ENCODE data around the gene OSBPL10.

Gene OSBPL10

DNA sequence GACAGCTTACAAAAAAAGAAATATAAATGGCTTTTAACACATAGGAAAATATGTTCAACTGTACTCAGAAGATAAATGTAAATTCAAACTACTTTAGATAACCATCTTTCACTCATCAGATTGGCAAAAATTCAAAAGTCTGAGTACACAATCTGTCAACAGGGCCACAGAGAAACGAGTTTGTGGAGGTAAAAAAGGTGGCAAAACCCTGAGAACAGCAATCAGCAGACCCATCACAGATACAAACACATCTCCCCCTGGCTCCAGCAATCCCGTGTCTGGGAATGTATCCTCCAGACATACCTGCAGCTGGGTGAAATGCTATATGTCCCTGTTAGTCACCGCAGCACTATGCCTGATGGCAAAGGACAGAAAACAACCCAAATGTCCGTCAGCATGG, 149.5 kb downstream of the OSBPL10 start:
- H3K36me3 Mint-ChIP-seq (ENCODE audit: low read depth) = no peaks in the 10 kb centered on the region
- H3K9me3 Mint-ChIP-seq = no peaks in the 10 kb centered on the region
- no peak overlapping the region for H3K27ac Mint-ChIP-seq
- peaks cover 11% of the 10 kb centered on the region for H3K4me1 Mint-ChIP-seq (ENCODE audit: low read depth)
- no peaks in the 10 kb centered on the region for H3K27me3 Mint-ChIP-seq
- H3K4me3 Mint-ChIP-seq = no peak overlapping the region

- no peaks in the 10 kb centered on the region for H3K36me3 Mint-ChIP-seq (ENCODE audit: low read depth)
- no peaks in the 10 kb centered on the region for H3K27me3 Mint-ChIP-seq
- H3K9me3 Mint-ChIP-seq = no peaks in the 10 kb centered on the region
- H3K4me1 Mint-ChIP-seq (ENCODE audit: low read depth) = peaks cover 11% of the 10 kb centered on the region
- H3K27ac Mint-ChIP-seq = no peak overlapping the region
- no peak overlapping the region for H3K4me3 Mint-ChIP-seq
These were observed 151.1 kb downstream of the OSBPL10 start for GRCh38 chr3:31829826-31830426.

- Mint-ChIP-seq H3K36me3 (ENCODE audit: low read depth) (no peaks in the 10 kb centered on the region), H3K27ac (no peak overlapping the region), H3K4me3 (no peak overlapping the region), H3K9me3 (no peaks in the 10 kb centered on the region), H3K27me3 (no peaks in the 10 kb centered on the region), H3K4me1 (ENCODE audit: low read depth) (peaks cover 11% of the 10 kb centered on the region)
These were observed 152.1 kb downstream of the OSBPL10 start for GRCh38 chr3:31829010-31829409.

GRCh38 chr3:31828007-31828406, 153.1 kb downstream of the OSBPL10 start:
- Mint-ChIP-seq H3K4me1 (ENCODE audit: low read depth) (peaks cover 11% of the 10 kb centered on the region), H3K36me3 (ENCODE audit: low read depth) (no peaks in the 10 kb centered on the region), H3K9me3 (no peaks in the 10 kb centered on the region), H3K27ac (no peak overlapping the region), H3K4me3 (no peak overlapping the region), H3K27me3 (no peaks in the 10 kb centered on the region)

DNA sequence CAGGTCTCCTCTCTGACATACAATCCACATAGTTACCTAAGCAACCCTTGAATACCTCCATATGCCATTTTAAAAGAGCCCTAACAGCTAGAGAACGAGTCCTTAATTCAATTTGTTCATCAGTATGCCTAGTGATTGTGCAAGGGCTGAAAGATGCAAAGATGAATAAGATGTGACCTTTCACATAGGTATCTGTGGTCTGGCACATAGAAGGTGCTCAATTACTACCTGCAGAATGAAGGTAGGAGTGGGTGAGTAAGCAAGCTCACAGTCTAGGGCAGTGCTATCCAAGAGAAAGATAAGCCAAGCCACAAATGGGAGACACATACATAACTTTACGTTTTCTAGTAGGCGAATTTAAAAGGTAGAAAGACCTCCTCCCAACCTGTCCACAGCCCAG, 157.9 kb downstream of the OSBPL10 start:
- H3K36me3 Mint-ChIP-seq (ENCODE audit: low read depth) = no peaks in the 10 kb centered on the region
- H3K9me3 Mint-ChIP-seq = no peaks in the 10 kb centered on the region
- H3K4me1 Mint-ChIP-seq (ENCODE audit: low read depth) = peaks cover 3% of the 10 kb centered on the region
- H3K4me3 Mint-ChIP-seq = no peak overlapping the region
- no peaks in the 10 kb centered on the region for H3K27me3 Mint-ChIP-seq
- no peak overlapping the region for H3K27ac Mint-ChIP-seq

DNA sequence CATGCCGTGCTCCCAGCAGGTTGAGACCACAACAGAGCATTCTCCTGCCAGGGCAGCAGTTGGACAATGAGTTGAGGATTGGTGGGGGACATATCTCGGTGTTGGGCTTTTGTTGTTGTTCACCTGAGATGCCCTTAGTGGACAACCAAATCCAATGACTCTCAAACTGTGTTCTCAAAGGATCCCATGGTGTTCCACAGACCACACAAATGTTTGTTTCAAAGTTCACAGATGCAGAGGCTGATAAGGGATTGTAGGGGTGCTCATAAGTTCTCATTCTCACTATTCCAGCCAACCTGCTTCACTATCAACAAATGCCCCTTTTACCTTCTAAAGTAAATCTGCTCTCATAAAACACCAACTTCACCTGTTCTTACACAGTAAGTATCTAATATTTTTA, 159.9 kb downstream of the OSBPL10 start:
- H3K9me3 Mint-ChIP-seq = no peaks in the 10 kb centered on the region
- no peaks in the 10 kb centered on the region for H3K27me3 Mint-ChIP-seq
- H3K27ac Mint-ChIP-seq = no peak overlapping the region
- peaks cover 11% of the 10 kb centered on the region for H3K4me1 Mint-ChIP-seq (ENCODE audit: low read depth)
- no peaks in the 10 kb centered on the region for H3K36me3 Mint-ChIP-seq (ENCODE audit: low read depth)
- no peak overlapping the region for H3K4me3 Mint-ChIP-seq

DNA sequence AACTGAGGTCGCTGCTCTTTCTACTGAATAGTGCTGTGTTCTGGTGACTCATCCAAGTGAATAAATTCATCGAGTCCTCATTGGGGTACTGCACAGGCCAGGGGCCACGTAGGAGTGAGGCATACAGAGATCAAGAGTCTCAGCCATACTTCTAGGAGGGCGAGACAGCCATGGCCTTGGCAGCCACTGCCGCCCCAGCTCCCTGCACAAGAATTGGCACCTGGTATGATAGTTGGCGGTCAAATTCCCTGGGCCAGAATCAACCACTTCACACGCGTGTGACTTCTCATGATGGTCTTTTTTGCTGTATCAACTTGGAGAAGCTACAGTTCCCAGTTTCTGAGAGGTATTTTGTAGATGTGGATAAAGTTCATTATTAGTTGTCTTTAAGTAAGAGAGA, 161.6 kb downstream of the OSBPL10 start:
- Mint-ChIP-seq H3K9me3 (no peaks in the 10 kb centered on the region), H3K36me3 (ENCODE audit: low read depth) (no peaks in the 10 kb centered on the region), H3K27me3 (no peaks in the 10 kb centered on the region), H3K4me3 (no peak overlapping the region), H3K4me1 (ENCODE audit: low read depth) (peaks cover 24% of the 10 kb centered on the region), H3K27ac (no peak overlapping the region)

DNA sequence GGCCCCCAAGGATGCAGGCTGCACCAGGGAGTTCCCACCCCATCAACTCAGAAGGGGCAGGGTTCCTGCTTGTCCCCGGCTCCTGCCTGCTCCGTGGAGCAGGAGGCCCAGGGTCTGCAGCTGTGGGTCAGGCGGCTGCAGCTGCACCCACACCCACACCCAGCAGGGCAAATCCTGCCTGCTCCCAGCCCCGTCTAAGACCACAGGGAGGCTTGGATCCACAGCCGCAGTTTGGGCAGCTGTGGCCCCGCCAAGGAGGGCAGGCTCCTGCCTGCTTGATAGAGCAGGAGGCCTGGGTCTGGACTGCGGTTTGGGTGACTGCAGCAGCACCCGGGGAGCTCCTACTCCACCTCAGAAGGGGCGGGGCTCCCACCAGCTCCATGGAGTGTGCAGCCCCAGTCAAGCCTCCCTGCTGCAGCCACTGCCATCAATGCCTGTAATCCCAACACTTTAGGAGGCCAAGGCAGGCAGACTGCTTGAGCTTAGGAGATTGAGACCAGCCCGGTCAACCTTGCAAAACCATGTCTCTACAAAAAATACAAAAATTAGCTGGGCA, 163.6 kb downstream of the OSBPL10 start:
- Mint-ChIP-seq H3K9me3 (no peaks in the 10 kb centered on the region), H3K36me3 (ENCODE audit: low read depth) (no peaks in the 10 kb centered on the region), H3K27ac (no peak overlapping the region), H3K4me1 (ENCODE audit: low read depth) (peaks cover 28% of the 10 kb centered on the region), H3K27me3 (no peaks in the 10 kb centered on the region), H3K4me3 (no peak overlapping the region)

GRCh38 chr3:31815631-31816440, 165.2 kb downstream of the OSBPL10 start:
- H3K36me3 Mint-ChIP-seq (ENCODE audit: low read depth) = no peaks in the 10 kb centered on the region
- H3K4me1 Mint-ChIP-seq (ENCODE audit: low read depth) = peaks cover 28% of the 10 kb centered on the region
- H3K9me3 Mint-ChIP-seq = no peaks in the 10 kb centered on the region
- H3K27me3 Mint-ChIP-seq = no peaks in the 10 kb centered on the region
- H3K4me3 Mint-ChIP-seq = no peak overlapping the region
- H3K27ac Mint-ChIP-seq = peak overlapping the region; percentile 7

DNA sequence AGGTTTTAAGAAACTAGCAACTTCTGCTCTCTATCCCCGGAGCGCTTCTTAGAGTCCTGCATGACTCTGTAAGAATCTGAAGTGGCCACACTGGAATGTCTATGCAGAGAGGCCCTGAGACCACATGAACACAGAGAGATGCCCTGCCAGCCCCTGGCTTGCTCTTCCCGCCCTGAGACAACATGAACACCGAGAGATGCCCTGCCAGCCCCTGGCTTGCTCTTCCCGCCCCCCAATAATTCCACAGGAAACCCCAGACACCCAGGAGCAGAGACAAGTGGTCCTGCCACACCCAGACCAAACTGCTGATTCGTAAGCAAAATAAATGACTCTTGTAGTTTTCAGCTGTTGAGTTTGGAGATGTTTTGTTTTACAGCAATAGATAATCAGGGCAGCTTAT, 166.1 kb downstream of the OSBPL10 start:
- Mint-ChIP-seq H3K9me3 (no peaks in the 10 kb centered on the region), H3K4me3 (no peak overlapping the region), H3K36me3 (ENCODE audit: low read depth) (no peaks in the 10 kb centered on the region), H3K27me3 (no peaks in the 10 kb centered on the region), H3K4me1 (ENCODE audit: low read depth) (peaks cover 28% of the 10 kb centered on the region), H3K27ac (peak overlapping the region; percentile 9)

GRCh38 chr3:31813686-31814085, 167.4 kb downstream of the OSBPL10 start:
- no peaks in the 10 kb centered on the region for H3K27me3 Mint-ChIP-seq
- H3K4me1 Mint-ChIP-seq (ENCODE audit: low read depth) = peaks cover 28% of the 10 kb centered on the region
- H3K36me3 Mint-ChIP-seq (ENCODE audit: low read depth) = no peaks in the 10 kb centered on the region
- H3K27ac Mint-ChIP-seq = no peak overlapping the region
- H3K4me3 Mint-ChIP-seq = no peak overlapping the region
- H3K9me3 Mint-ChIP-seq = no peaks in the 10 kb centered on the region

- H3K27ac Mint-ChIP-seq = no peak overlapping the region
- H3K9me3 Mint-ChIP-seq = no peaks in the 10 kb centered on the region
- no peaks in the 10 kb centered on the region for H3K36me3 Mint-ChIP-seq (ENCODE audit: low read depth)
- peaks cover 26% of the 10 kb centered on the region for H3K4me1 Mint-ChIP-seq (ENCODE audit: low read depth)
- H3K4me3 Mint-ChIP-seq = no peak overlapping the region
- no peaks in the 10 kb centered on the region for H3K27me3 Mint-ChIP-seq
These were observed 167.9 kb downstream of the OSBPL10 start for GRCh38 chr3:31813197-31813596.

DNA sequence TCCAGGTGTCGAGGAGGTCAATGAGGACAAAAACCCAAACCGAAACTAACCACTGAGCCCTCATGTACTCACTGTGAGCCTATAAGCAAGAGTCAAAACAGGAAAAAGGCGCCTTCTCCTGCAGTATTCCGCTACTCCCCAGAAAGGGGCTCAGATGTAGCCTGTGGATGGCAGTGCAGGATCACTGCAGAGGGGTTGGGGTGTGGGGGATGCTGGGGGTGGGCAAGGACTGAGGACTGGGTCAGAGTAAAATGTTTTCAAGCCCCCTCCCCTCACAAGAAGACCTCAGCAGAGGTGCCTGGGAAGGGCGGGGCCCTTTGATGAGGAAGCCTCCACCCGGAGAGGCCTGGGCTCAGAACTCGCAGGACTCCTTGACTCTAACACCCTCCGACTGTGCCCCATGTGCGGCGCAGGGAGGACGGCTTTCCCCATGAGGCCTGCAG, 170.1 kb downstream of the OSBPL10 start:
- Mint-ChIP-seq H3K9me3 (no peaks in the 10 kb centered on the region), H3K27ac (no peak overlapping the region), H3K36me3 (ENCODE audit: low read depth) (no peaks in the 10 kb centered on the region), H3K4me3 (no peak overlapping the region), H3K27me3 (no peaks in the 10 kb centered on the region), H3K4me1 (ENCODE audit: low read depth) (peaks cover 17% of the 10 kb centered on the region)

GRCh38 chr3:31808143-31808720, 172.8 kb downstream of the OSBPL10 start:
- no peak overlapping the region for H3K4me3 Mint-ChIP-seq
- no peaks in the 10 kb centered on the region for H3K27me3 Mint-ChIP-seq
- no peaks in the 10 kb centered on the region for H3K36me3 Mint-ChIP-seq (ENCODE audit: low read depth)
- H3K9me3 Mint-ChIP-seq = no peaks in the 10 kb centered on the region
- H3K27ac Mint-ChIP-seq = no peak overlapping the region
- H3K4me1 Mint-ChIP-seq (ENCODE audit: low read depth) = peaks cover 3% of the 10 kb centered on the region

All from stimulated activated naive CD8-positive, alpha-beta T cell treated with anti-CD3 and anti-CD28 coated beads, Interleukin-15, Interleukin-2, amounts not matched to agents 100 ng/mL and 50 ng/mL, for 24 hours (primary cell).